Measurements from ENCODE around the gene SLC22A13. TPM values are rescaled to one million over a fixed set of nuclear protein-coding genes. Genes with fewer than 3 reads are reported as not detected.

SLC22A13 gene
- total RNA-seq, 1 donor from 2014 or later: 0.21 TPM

DNA sequence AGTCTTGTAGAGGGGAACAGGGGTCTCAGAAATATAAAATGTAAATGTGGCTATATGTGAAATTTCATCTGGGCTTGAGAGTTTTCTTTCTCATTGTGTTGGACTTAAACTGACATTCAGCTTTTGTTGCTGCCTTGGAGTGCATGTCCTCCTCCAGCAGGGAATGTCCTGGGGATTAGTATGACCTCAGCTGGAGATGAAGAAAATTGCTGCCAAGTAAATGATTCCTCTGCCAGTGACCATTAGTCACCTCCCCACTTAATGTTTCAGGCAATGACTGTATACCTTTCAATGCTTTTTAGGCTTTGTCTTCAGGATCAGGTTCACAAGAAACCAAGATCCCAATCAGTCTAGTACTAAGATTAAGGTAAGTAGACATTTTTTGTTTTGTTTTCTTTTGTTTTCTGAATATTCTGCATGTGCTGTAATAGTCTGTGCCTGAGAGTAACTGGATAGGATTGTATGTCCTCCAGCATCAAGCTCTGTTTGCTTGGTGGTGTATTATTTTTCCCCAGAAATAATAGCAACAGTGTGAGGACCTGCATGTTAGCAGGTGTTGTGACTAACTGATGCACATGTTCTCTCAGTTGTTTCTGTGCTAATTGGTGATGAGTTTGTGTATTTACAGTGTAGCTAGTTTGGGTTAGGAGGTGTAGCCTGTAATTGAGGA, 18.1 kb upstream of the SLC22A13 start:
- H3K9ac ChIP-seq: no peak overlapping the region
- peaks cover 9% of the 10 kb centered on the region for H3K36me3 ChIP-seq
- H3K9me3 ChIP-seq (ENCODE audit: low read depth): no peaks in the 10 kb centered on the region
- no peak overlapping the region for H3K4me3 ChIP-seq
- H3K27me3 Mint-ChIP-seq (ENCODE audit: insufficient read depth, low read depth): no peaks in the 10 kb centered on the region
- H3K79me2 ChIP-seq (ENCODE audit: low read depth): no peaks in the 10 kb centered on the region
- no peak overlapping the region for H3K27ac ChIP-seq
- no peaks in the 10 kb centered on the region for H3K9me3 Mint-ChIP-seq
- peaks cover 23% of the 10 kb centered on the region for H3K4me1 Mint-ChIP-seq
- H3K4me2 ChIP-seq: no peak overlapping the region
- no peaks in the 10 kb centered on the region for H4K20me1 ChIP-seq (ENCODE audit: low read depth)
- no peak overlapping the region for H2AFZ ChIP-seq (replicated peaks)
- H3K36me3 Mint-ChIP-seq: peaks cover 18% of the 10 kb centered on the region
- no peaks in the 10 kb centered on the region for H3K4me1 ChIP-seq
- DNase-seq (ENCODE audit: low spot score): no peak
- no peak overlapping the region for H3K4me3 Mint-ChIP-seq
- no peaks in the 10 kb centered on the region for H3K27me3 ChIP-seq
- TF ChIP-seq EZH2phosphoT487 (IDR thresholded peaks at IDR 0.05): no peak
- TF ChIP-seq, protein P1, sequence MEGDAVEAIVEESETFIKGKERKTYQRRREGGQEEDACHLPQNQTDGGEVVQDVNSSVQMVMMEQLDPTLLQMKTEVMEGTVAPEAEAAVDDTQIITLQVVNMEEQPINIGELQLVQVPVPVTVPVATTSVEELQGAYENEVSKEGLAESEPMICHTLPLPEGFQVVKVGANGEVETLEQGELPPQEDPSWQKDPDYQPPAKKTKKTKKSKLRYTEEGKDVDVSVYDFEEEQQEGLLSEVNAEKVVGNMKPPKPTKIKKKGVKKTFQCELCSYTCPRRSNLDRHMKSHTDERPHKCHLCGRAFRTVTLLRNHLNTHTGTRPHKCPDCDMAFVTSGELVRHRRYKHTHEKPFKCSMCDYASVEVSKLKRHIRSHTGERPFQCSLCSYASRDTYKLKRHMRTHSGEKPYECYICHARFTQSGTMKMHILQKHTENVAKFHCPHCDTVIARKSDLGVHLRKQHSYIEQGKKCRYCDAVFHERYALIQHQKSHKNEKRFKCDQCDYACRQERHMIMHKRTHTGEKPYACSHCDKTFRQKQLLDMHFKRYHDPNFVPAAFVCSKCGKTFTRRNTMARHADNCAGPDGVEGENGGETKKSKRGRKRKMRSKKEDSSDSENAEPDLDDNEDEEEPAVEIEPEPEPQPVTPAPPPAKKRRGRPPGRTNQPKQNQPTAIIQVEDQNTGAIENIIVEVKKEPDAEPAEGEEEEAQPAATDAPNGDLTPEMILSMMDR (IDR thresholded peaks at IDR 0.05): no peak
- TF ChIP-seq EZH2 (IDR thresholded peaks at IDR 0.05): no peak
- H3F3A ChIP-seq (ENCODE audit: low read depth): no peaks in the 10 kb centered on the region
- no peak overlapping the region for H3K27ac Mint-ChIP-seq

DNA sequence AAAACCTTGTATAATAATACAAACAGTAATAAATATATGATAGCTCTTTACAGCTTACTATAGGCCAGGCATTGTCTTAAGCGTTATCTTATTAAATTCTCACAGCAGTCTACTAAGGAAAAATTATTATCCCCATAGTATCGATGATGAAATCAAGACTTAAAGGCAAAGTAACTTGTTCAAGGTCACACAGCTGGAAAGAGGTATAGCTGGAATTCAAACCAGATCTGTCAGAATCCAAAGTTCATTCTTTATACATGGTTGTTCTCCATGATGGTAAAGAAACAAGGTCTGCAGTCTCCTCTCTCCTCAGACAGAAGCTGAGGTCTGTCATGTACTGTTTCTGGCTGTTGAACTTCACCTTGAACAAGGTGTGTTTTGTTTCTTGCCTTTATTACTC, 15.4 kb upstream of the SLC22A13 start:
- Histone ChIP-seq H3K4me3 (no peak overlapping the region), H3K27ac (no peak overlapping the region), H4K20me1 (ENCODE audit: low read depth) (no peaks in the 10 kb centered on the region), H3F3A (ENCODE audit: low read depth) (no peaks in the 10 kb centered on the region), H3K4me1 (no peaks in the 10 kb centered on the region), H3K79me2 (ENCODE audit: low read depth) (no peaks in the 10 kb centered on the region), H3K27me3 (no peaks in the 10 kb centered on the region), H3K9ac (no peak overlapping the region), H3K4me2 (no peak overlapping the region), H3K9me3 (ENCODE audit: low read depth) (no peaks in the 10 kb centered on the region), H2AFZ (replicated peaks) (no peak overlapping the region), H3K36me3 (peaks cover 9% of the 10 kb centered on the region)
- H3K36me3 Mint-ChIP-seq: peaks cover 15% of the 10 kb centered on the region
- H3K4me3 Mint-ChIP-seq: no peak overlapping the region
- H3K4me1 Mint-ChIP-seq: peaks cover 23% of the 10 kb centered on the region
- H3K27ac Mint-ChIP-seq: no peak overlapping the region
- TF ChIP-seq EZH2 (IDR thresholded peaks at IDR 0.05): no peak
- TF ChIP-seq, protein P1 (IDR thresholded peaks at IDR 0.05): no peak
- no peak for TF ChIP-seq EZH2phosphoT487 (IDR thresholded peaks at IDR 0.05)
- no peak for DNase-seq (ENCODE audit: low spot score)
- H3K27me3 Mint-ChIP-seq (ENCODE audit: insufficient read depth, low read depth): no peaks in the 10 kb centered on the region
- H3K9me3 Mint-ChIP-seq: no peaks in the 10 kb centered on the region

DNA sequence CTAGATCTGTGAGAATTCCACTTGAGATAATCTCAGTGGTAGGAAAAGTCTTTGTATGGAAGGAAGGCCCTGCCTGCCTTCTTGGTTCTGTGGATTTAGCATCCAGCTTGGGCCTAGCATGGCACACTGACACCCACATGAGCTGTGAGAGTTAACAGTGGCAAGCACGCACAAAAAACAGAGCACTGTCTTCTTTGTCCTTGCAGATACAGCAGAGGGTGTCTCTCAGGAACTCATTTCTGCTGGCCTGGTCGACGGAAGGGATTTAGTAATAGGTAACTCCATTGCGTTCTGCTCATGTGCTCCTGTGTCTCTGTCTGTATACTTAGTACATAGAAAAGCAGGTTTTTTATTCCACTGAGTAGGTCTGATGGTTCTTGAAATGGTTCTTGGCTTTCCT, 14.4 kb upstream of the SLC22A13 start:
- Mint-ChIP-seq H3K36me3 (peaks cover 17% of the 10 kb centered on the region), H3K9me3 (no peaks in the 10 kb centered on the region), H3K27me3 (ENCODE audit: insufficient read depth, low read depth) (no peaks in the 10 kb centered on the region), H3K4me1 (peaks cover 19% of the 10 kb centered on the region), H3K4me3 (no peak overlapping the region), H3K27ac (no peak overlapping the region)
- Histone ChIP-seq H3K4me2 (no peak overlapping the region), H4K20me1 (ENCODE audit: low read depth) (no peaks in the 10 kb centered on the region), H3K27me3 (no peaks in the 10 kb centered on the region), H3F3A (ENCODE audit: low read depth) (no peaks in the 10 kb centered on the region), H2AFZ (replicated peaks) (no peak overlapping the region), H3K36me3 (peaks cover 9% of the 10 kb centered on the region), H3K4me1 (no peaks in the 10 kb centered on the region), H3K9ac (no peak overlapping the region), H3K27ac (no peak overlapping the region), H3K9me3 (ENCODE audit: low read depth) (no peaks in the 10 kb centered on the region), H3K4me3 (no peak overlapping the region), H3K79me2 (ENCODE audit: low read depth) (no peaks in the 10 kb centered on the region)
- TF ChIP-seq EZH2phosphoT487 (IDR thresholded peaks at IDR 0.05) (no peak), EZH2 (IDR thresholded peaks at IDR 0.05) (no peak)
- TF ChIP-seq, protein P1 (IDR thresholded peaks at IDR 0.05): no peak
- no peak for DNase-seq (ENCODE audit: low spot score)
